Fibroblast of mammary gland (primary cell): ENCODE measurements around the gene STX11.

Experiments
- DNase-seq: peaks from one replicate; pipeline ENCODE4 v3.0.0-alpha.2; 2010; ENCODE audit warnings: low read depth
- H3K4me3 ChIP-seq: 2 replicates; pipeline ENCODE4 v1.5.1; 2011; ENCODE audit warnings: low read depth, mild to moderate bottlenecking, low read length, moderate library complexity; ENCODE audit not compliant: control insufficient read depth
- TF ChIP-seq, protein P1 (sequence below): conservative IDR thresholded peaks from 2 replicates; pipeline ENCODE4 v1.5.1; 2011; ENCODE audit warnings: low read depth, low read length, inconsistent platforms; ENCODE audit not compliant: control insufficient read depth, insufficient read depth

The STX11 gene

DNA sequence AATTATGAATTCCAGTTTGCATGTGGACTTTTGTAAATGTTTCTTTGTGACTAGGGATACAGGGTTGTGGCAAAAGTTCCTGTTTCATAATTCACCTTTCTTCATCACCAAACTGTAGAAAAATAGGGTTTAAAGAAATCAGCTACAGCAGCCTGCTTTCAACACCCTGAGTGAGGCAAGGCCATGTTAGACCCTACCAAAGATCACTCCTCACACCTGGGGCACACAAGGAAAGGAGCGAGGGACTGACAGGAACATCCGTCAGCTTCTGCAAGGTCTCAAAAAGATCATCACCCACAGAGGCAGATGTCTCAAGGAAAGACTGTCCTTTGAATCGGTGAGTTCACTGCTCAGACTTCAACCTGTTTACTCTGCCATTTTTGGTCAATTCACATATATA, 10.5 kb upstream of the STX11 start:
- DNase-seq, result no peak
- H3K4me3 ChIP-seq, result no peak overlapping the region
- TF ChIP-seq, protein P1, sequence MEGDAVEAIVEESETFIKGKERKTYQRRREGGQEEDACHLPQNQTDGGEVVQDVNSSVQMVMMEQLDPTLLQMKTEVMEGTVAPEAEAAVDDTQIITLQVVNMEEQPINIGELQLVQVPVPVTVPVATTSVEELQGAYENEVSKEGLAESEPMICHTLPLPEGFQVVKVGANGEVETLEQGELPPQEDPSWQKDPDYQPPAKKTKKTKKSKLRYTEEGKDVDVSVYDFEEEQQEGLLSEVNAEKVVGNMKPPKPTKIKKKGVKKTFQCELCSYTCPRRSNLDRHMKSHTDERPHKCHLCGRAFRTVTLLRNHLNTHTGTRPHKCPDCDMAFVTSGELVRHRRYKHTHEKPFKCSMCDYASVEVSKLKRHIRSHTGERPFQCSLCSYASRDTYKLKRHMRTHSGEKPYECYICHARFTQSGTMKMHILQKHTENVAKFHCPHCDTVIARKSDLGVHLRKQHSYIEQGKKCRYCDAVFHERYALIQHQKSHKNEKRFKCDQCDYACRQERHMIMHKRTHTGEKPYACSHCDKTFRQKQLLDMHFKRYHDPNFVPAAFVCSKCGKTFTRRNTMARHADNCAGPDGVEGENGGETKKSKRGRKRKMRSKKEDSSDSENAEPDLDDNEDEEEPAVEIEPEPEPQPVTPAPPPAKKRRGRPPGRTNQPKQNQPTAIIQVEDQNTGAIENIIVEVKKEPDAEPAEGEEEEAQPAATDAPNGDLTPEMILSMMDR, result no peak

GRCh38 chr6:144140867-144141266, 9.4 kb upstream of the STX11 start:
- TF ChIP-seq, protein P1, result no peak
- DNase-seq, result no peak

GRCh38 chr6:144141470-144141869, 8.8 kb upstream of the STX11 start:
- H3K4me3 ChIP-seq, result no peak overlapping the region
- DNase-seq, result no peak
- TF ChIP-seq, protein P1, result no peak

More at GRCh38 chr6:144140867-144141266, 9.4 kb upstream of the STX11 start:
- no peak overlapping the region for H3K4me3 ChIP-seq

DNA sequence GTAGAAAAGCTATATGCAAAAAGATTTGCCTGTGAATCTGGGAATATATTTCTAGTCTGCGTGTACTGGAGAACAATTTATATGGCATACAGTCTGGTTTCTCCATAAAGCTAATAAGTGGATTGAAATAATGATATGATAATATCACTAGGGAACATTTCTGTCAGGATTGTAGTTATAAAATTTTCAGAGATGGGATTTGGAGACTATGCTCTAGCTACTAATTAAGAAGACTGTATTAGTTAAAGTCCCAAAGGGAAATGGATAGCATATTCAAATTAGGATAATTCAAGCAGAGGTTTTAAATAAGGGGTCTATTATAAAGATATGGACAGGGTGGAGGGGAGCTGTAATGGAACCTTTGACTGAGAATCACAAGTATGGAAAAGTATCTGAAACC, 7.2 kb upstream of the STX11 start:
- DNase-seq, result no peak
- TF ChIP-seq, protein P1, result no peak
- H3K4me3 ChIP-seq, result no peak overlapping the region

DNA sequence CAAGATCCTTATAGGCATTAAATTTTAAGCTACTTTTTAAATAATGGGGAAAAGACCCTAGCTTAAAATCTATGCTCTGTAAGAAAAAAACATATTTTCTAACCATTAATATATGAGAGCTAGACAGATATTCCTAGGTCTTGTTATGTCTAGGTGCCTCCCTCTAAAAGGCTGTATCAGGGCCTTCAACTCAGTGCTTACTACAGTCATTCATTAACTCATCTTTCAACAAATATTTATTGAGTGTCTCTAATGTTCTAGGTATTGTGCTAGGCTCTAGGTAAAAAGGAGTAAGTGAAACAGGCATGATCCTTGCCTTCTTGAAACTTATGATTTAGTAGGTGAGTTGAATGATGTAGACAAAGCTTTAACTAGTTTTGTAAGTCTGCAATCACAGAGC, 6.4 kb upstream of the STX11 start:
- DNase-seq, result no peak
- H3K4me3 ChIP-seq, result no peak overlapping the region
- TF ChIP-seq, protein P1, result no peak

GRCh38 chr6:144144996-144145395, 5.3 kb upstream of the STX11 start:
- TF ChIP-seq, protein P1, result no peak
- no peak for DNase-seq

DNA sequence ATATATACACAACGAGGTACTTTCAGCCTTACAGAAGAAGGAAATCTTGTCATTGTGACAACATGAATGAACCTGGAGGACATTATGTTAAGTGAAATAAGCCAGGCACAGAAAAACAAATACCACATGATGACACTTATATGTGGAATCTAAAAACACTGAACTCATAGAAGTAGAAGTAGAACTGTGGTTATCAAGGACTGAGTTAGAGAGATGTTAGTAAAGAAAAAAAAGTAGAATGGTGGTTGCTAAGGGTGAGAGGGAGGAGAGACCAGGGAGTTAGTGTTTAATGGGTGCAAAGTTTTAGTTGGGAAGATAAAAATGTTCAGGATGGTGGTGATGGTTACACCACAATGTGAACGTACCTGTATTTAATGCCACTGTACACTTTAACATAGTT, 4.8 kb upstream of the STX11 start:
- no peak for DNase-seq
- TF ChIP-seq, protein P1, result no peak
- H3K4me3 ChIP-seq, result no peak overlapping the region

More at GRCh38 chr6:144144996-144145395, 5.3 kb upstream of the STX11 start:
- no peak overlapping the region for H3K4me3 ChIP-seq
